Keratinocyte (primary cell): ENCODE data around the gene GAS6. TPM values are rescaled to one million over a fixed set of nuclear protein-coding genes. Genes with fewer than 3 reads are reported as not detected.
A peak's percentile ranks its signal among the peaks of the same experiment; 100 is the strongest.

ENCODE experiments used
- DNase-seq: peaks from one replicate; pipeline ENCODE4 v3.0.0-alpha.2; 2011; ENCODE audit warnings: low read depth, missing footprints, low spot score
- FAIRE-seq: peaks from 2 replicates; lab custom pipeline; 2011; peaks lifted over from hg19 to GRCh38; lab: Jason Lieb, UNC
- H2AFZ ChIP-seq: 2 replicates; pipeline ENCODE4 v1.6.0; 2012; ENCODE audit warnings: low read length, control low read depth, inconsistent platforms; ENCODE audit not compliant: control insufficient read depth
- H3K27ac ChIP-seq: 2 replicates; pipeline ENCODE4 v1.5.1; 2011; ENCODE audit warnings: low read length; ENCODE audit not compliant: control insufficient read depth, insufficient read depth
- H3K27me3 ChIP-seq: 3 replicates; pipeline ENCODE4 v1.6.0; 2011; ENCODE audit warnings: low read length; ENCODE audit not compliant: control insufficient read depth, insufficient read depth; ENCODE audit errors: extremely low read depth
- H3K36me3 ChIP-seq, 2 experiments: 2 replicates in 1 of 2; 3 replicates in 1 of 2; pipeline ENCODE4 v1.5.1; 2011; ENCODE audit warnings: low read length in 2 of 2, mild to moderate bottlenecking in 1 of 2; ENCODE audit not compliant: control insufficient read depth in 2 of 2, insufficient read depth in 2 of 2; ENCODE audit errors: extremely low read depth in 1 of 2
- H3K4me1 ChIP-seq: 3 replicates; pipeline ENCODE4 v1.5.1; 2011; ENCODE audit warnings: low read length; ENCODE audit not compliant: control insufficient read depth, insufficient read depth; ENCODE audit errors: extremely low read depth
- H3K4me2 ChIP-seq: 3 replicates; pipeline ENCODE4 v1.6.0; 2011; ENCODE audit warnings: low read depth, low read length; ENCODE audit not compliant: control insufficient read depth, insufficient read depth; ENCODE audit errors: extremely low read depth
- H3K4me3 ChIP-seq, 3 experiments: fragments of 200-600 bp in 1 of 3; sonication (generic) in 1 of 3; 2 replicates in 2 of 3; 3 replicates in 1 of 3; pipeline ENCODE4 v1.5.1; 2011 to 2016; ENCODE audit warnings: low read length in 3 of 3, mild to moderate bottlenecking in 3 of 3, control low read depth in 2 of 3, inconsistent platforms in 1 of 3, low read depth in 1 of 3, mixed read lengths in 1 of 3, mixed run types in 1 of 3, moderate library complexity in 1 of 3; ENCODE audit not compliant: control insufficient read depth in 2 of 3, insufficient read depth in 2 of 3; ENCODE audit errors: extremely low read depth in 1 of 3
- H3K79me2 ChIP-seq: 2 replicates; pipeline ENCODE4 v1.6.0; 2012; ENCODE audit warnings: low read length; ENCODE audit not compliant: control insufficient read depth, insufficient read depth
- H3K9ac ChIP-seq: 3 replicates; pipeline ENCODE4 v1.6.0; 2011; ENCODE audit warnings: low read length; ENCODE audit not compliant: control insufficient read depth, insufficient read depth; ENCODE audit errors: extremely low read depth
- H3K9me1 ChIP-seq: 3 replicates; pipeline ENCODE4 v1.6.0; 2011; ENCODE audit warnings: low read length; ENCODE audit not compliant: control insufficient read depth, insufficient read depth; ENCODE audit errors: extremely low read depth
- H3K9me3 ChIP-seq: 2 replicates; pipeline ENCODE4 v1.5.1; 2012; ENCODE audit warnings: low read depth, low read length; ENCODE audit not compliant: control insufficient read depth
- H4K20me1 ChIP-seq: 3 replicates; pipeline ENCODE4 v1.6.0; 2011; ENCODE audit warnings: low read length; ENCODE audit not compliant: control insufficient read depth, insufficient read depth; ENCODE audit errors: extremely low read depth
- CTCF ChIP-seq, 3 experiments: IDR thresholded peaks in 1 of 3; conservative IDR thresholded peaks in 1 of 3; optimal IDR thresholded peaks in 1 of 3; 2 replicates in 2 of 3; 3 replicates in 1 of 3; pipeline versions ENCODE3 to v1.5.1; 2011; ENCODE audit warnings: low read length in 3 of 3, mild to moderate bottlenecking in 3 of 3, moderate library complexity in 2 of 3, control low read depth in 1 of 3, inconsistent platforms in 1 of 3; ENCODE audit not compliant: insufficient read depth in 2 of 3; ENCODE audit errors: extremely low read depth in 1 of 3
- EZH2 ChIP-seq: IDR thresholded peaks from one replicate; pipeline ENCODE4 v1.6.1; 2012; ENCODE audit warnings: inconsistent platforms, mild to moderate bottlenecking, low read length, moderate library complexity
- dilution Hi-C: fragments of 300-500 bp; cut with MboI; formaldehyde crosslinking; loops from one replicate; pipeline ENCODE4 v1.7.0; 2020; ENCODE audit warnings: low sequenced_read_pairs; ENCODE audit not compliant: extremely low pct_ligation_motif_present
- polyA plus RNA-seq, 5 experiments: library from polyadenylated mRNA; depleted of rRNA in 3 of 5; stranded (reverse) in 3 of 5; stranded (forward) in 1 of 5; unstranded in 1 of 5; fragments of >200 nt; gene quantifications; 1 replicate in 1 of 5; 2 replicates in 3 of 5; 3 replicates in 1 of 5; pipeline versions ENCODE4 v1.2.1 to v1.2.3, GENCODE V29; 2011 to 2012; ENCODE audit warnings: missing spikeins in 2 of 5, low read depth in 1 of 5, low replicate concordance in 1 of 5

The GAS6 gene
- polyA plus RNA-seq, 1 donor (not counting 4 experiments of a cell fraction or from before 2014, with no cell fraction given): 163 TPM

- Histone ChIP-seq H3K36me3 (peaks cover 24 to 48% of the 10 kb centered on the region in 2 experiments), H3K4me3 (no peak overlapping the region), H3K9ac (peak overlapping the region; percentile 25), H3K4me2 (peak overlapping the region; percentile 81), H2AFZ (no peak overlapping the region), H3K79me2 (peaks cover 51% of the 10 kb centered on the region), H3K9me1 (no peaks in the 10 kb centered on the region), H3K4me1 (peaks cover 67% of the 10 kb centered on the region), H4K20me1 (peaks cover 8% of the 10 kb centered on the region), H3K9me3 (no peaks in the 10 kb centered on the region), H3K27ac (peak overlapping the region; percentile 31), H3K27me3 (no peaks in the 10 kb centered on the region)
- FAIRE-seq (peak; percentile 23), DNase-seq (no peak)
- dilution Hi-C loops: no loop called here
- TF ChIP-seq EZH2 (no peak), CTCF (optimal IDR thresholded peaks at IDR 0.05 in 1 of 3, IDR thresholded peaks at IDR 0.05 in 1 of 3, conservative IDR thresholded peaks at IDR 0.05 in 1 of 3; ENCODE audit: extremely low read depth in 1 of 3, insufficient read depth in 2 of 3, low read length in 3 of 3) (no peak)
These were observed 23.1 kb downstream of the GAS6 start for GRCh38 chr13:113840541-113841352.

- H3K9me3 ChIP-seq: no peaks in the 10 kb centered on the region
- H2AFZ ChIP-seq: no peak overlapping the region
- FAIRE-seq (no peak), DNase-seq (no peak)
- H4K20me1 ChIP-seq: peaks cover 6% of the 10 kb centered on the region
- H3K4me2 ChIP-seq: peak overlapping the region; percentile 81
- H3K27me3 ChIP-seq: no peaks in the 10 kb centered on the region
- H3K4me3 ChIP-seq: peak overlapping the region in 2 of 3 experiments; percentile 18 to 27
- peak overlapping the region; percentile 54 for H3K9ac ChIP-seq
- H3K9me1 ChIP-seq: no peaks in the 10 kb centered on the region
- H3K79me2 ChIP-seq: peaks cover 44% of the 10 kb centered on the region
- H3K36me3 ChIP-seq: peaks cover 31 to 44% of the 10 kb centered on the region in 2 experiments
- dilution Hi-C loops: no loop called here
- H3K4me1 ChIP-seq: peaks cover 57% of the 10 kb centered on the region
- peak overlapping the region; percentile 31 for H3K27ac ChIP-seq
- no peak for TF ChIP-seq CTCF (optimal IDR thresholded peaks at IDR 0.05 in 1 of 3, IDR thresholded peaks at IDR 0.05 in 1 of 3, conservative IDR thresholded peaks at IDR 0.05 in 1 of 3; ENCODE audit: extremely low read depth in 1 of 3, insufficient read depth in 2 of 3, low read length in 3 of 3)
- no peak for TF ChIP-seq EZH2
These were observed 24.2 kb downstream of the GAS6 start for GRCh38 chr13:113839536-113840204.
